Brain microvascular endothelial cell (primary cell): ENCODE data around the gene NRXN2.
"Not testable (repeated sequence)": the region's sequence is repeated elsewhere in the genome, so short reads cannot be mapped to it uniquely, and the experiment has no call there.

ENCODE experiments used
- DNase-seq: peaks from one replicate; pipeline ENCODE4 v3.0.0-alpha.2; 2020
- H3K27ac ChIP-seq: fragments of 250-450 bp; sonication (Bioruptor Pico); 2 replicates; pipeline ENCODE4 v1.5.1; 2020; ENCODE audit warnings: mild to moderate bottlenecking, moderate library complexity
- H3K27me3 ChIP-seq: fragments of 250-450 bp; sonication (Bioruptor Pico); replicated peaks from 2 replicates; pipeline ENCODE4 v1.5.1; 2020; ENCODE audit warnings: mild to moderate bottlenecking
- H3K36me3 ChIP-seq: fragments of 250-450 bp; sonication (Bioruptor Pico); replicated peaks from 2 replicates; pipeline ENCODE4 v1.5.1; 2020; ENCODE audit warnings: mild to moderate bottlenecking
- H3K4me3 ChIP-seq: 2 replicates; pipeline ENCODE4 v1.5.1; 2011; ENCODE audit warnings: low read depth, mild to moderate bottlenecking, control low read depth, low read length, moderate library complexity
- CTCF ChIP-seq: IDR thresholded peaks from 2 replicates; pipeline ENCODE4 v1.5.1; 2011; ENCODE audit warnings: low read depth, mild to moderate bottlenecking, moderate library complexity, low read length, control low read depth, inconsistent platforms; ENCODE audit errors: missing control alignments
- in situ Hi-C: cut with HindIII; loops from 2 replicates; pipeline ENCODE4 v1.10.0; 2017; ENCODE audit warnings: low sequenced_read_pairs, low pct_ligation_motif_present

NRXN2 gene

GRCh38 chr11:64562723-64563351 is 160.2 kb downstream of the NRXN2 start:
- H3K36me3 ChIP-seq = no peaks in the 10 kb centered on the region
- in situ Hi-C loops = no loop called here
- H3K4me3 ChIP-seq = no peak overlapping the region
- TF ChIP-seq CTCF = no peak
- no peak for DNase-seq
- no peak overlapping the region for H3K27ac ChIP-seq
- no peaks in the 10 kb centered on the region for H3K27me3 ChIP-seq

- TF ChIP-seq CTCF = no peak
Measured at GRCh38 chr11:64561984-64562722, 160.8 kb downstream of the NRXN2 start.

GRCh38 chr11:64561429-64561828 is 161.6 kb downstream of the NRXN2 start:
- DNase-seq, in situ Hi-C loops, H3K36me3 ChIP-seq, H3K27me3 ChIP-seq, H3K27ac ChIP-seq, H3K4me3 ChIP-seq: not testable (repeated sequence)

More at GRCh38 chr11:64561984-64562722, 160.8 kb downstream of the NRXN2 start:
- H3K27me3 ChIP-seq = no peaks in the 10 kb centered on the region
- no peaks in the 10 kb centered on the region for H3K36me3 ChIP-seq
- no peak overlapping the region for H3K4me3 ChIP-seq
- no peak for DNase-seq
- in situ Hi-C loops = no loop called here
- no peak overlapping the region for H3K27ac ChIP-seq

- in situ Hi-C loops = no loop called here
- no peak for TF ChIP-seq CTCF
- no peak overlapping the region for H3K4me3 ChIP-seq
- no peak for DNase-seq
- H3K27me3 ChIP-seq = no peaks in the 10 kb centered on the region
- H3K36me3 ChIP-seq = no peaks in the 10 kb centered on the region
- no peak overlapping the region for H3K27ac ChIP-seq
Measured at GRCh38 chr11:64560941-64561340, 162.1 kb downstream of the NRXN2 start.

- in situ Hi-C loops = no loop called here
- DNase-seq = no peak
- H3K27ac ChIP-seq = no peak overlapping the region
Measured at GRCh38 chr11:64560139-64560771, 162.7 kb downstream of the NRXN2 start.

More at GRCh38 chr11:64560139-64560771, 162.7 kb downstream of the NRXN2 start:
- Histone ChIP-seq H3K27me3 (no peaks in the 10 kb centered on the region), H3K36me3 (no peaks in the 10 kb centered on the region), H3K4me3 (no peak overlapping the region)
- no peak for TF ChIP-seq CTCF
